Measurements from ENCODE around the gene MOSMO.

The MOSMO gene

GRCh38 chr16:22077700-22078313 lies 69.9 kb downstream of the MOSMO start:
- Histone ChIP-seq H3K27me3 (ENCODE audit: insufficient read depth, poor library complexity, severe bottlenecking) (no peaks in the 10 kb centered on the region), H3K27ac (replicated peaks) (no peak overlapping the region), H3K4me3 (replicated peaks; ENCODE audit: insufficient read depth, low read length) (no peak overlapping the region)
- peak; percentile 4 to 69 for DNase-seq (ENCODE audit: low read depth in 1 of 2, low spot score in 1 of 2)
- TF ChIP-seq CTCF (IDR thresholded peaks at IDR 0.05; ENCODE audit: insufficient read depth, low read length) (peak; percentile 64), POLR2AphosphoS5 (IDR thresholded peaks at IDR 0.05; ENCODE audit: low read depth) (no peak)

GRCh38 chr16:22078656-22079055 lies 70.7 kb downstream of the MOSMO start:
- DNase-seq (ENCODE audit: low read depth in 1 of 2, low spot score in 1 of 2): no peak
- Histone ChIP-seq H3K27ac (replicated peaks) (no peak overlapping the region), H3K4me3 (replicated peaks; ENCODE audit: insufficient read depth, low read length) (no peak overlapping the region), H3K27me3 (ENCODE audit: insufficient read depth, poor library complexity, severe bottlenecking) (no peaks in the 10 kb centered on the region)
- TF ChIP-seq POLR2AphosphoS5 (IDR thresholded peaks at IDR 0.05; ENCODE audit: low read depth): no peak
- TF ChIP-seq GABPA (IDR thresholded peaks at IDR 0.05; ENCODE audit: low read depth): no peak
- no peak for TF ChIP-seq REST (IDR thresholded peaks at IDR 0.05; ENCODE audit: insufficient replicate concordance, low read depth)
- TF ChIP-seq SPI1 (IDR thresholded peaks at IDR 0.05; ENCODE audit: borderline replicate concordance, low read depth): no peak
- no peak for TF ChIP-seq CTCF (IDR thresholded peaks at IDR 0.05; ENCODE audit: insufficient read depth, low read length)

GRCh38 chr16:22081050-22081449 lies 73.1 kb downstream of the MOSMO start:
- H3K4me3 ChIP-seq (replicated peaks; ENCODE audit: insufficient read depth, low read length): no peak overlapping the region
- H3K27ac ChIP-seq (replicated peaks): no peak overlapping the region
- TF ChIP-seq POLR2AphosphoS5 (IDR thresholded peaks at IDR 0.05; ENCODE audit: low read depth) (no peak), SPI1 (IDR thresholded peaks at IDR 0.05; ENCODE audit: borderline replicate concordance, low read depth) (no peak), GABPA (IDR thresholded peaks at IDR 0.05; ENCODE audit: low read depth) (no peak), CTCF (IDR thresholded peaks at IDR 0.05; ENCODE audit: insufficient read depth, low read length) (no peak), REST (IDR thresholded peaks at IDR 0.05; ENCODE audit: insufficient replicate concordance, low read depth) (no peak)
- no peak for DNase-seq (ENCODE audit: low read depth in 1 of 2, low spot score in 1 of 2)
- H3K27me3 ChIP-seq (ENCODE audit: insufficient read depth, poor library complexity, severe bottlenecking): no peaks in the 10 kb centered on the region

- Histone ChIP-seq H3K27ac (replicated peaks) (no peak overlapping the region), H3K4me3 (replicated peaks; ENCODE audit: insufficient read depth, low read length) (no peak overlapping the region), H3K27me3 (ENCODE audit: insufficient read depth, poor library complexity, severe bottlenecking) (no peaks in the 10 kb centered on the region)
- no peak for TF ChIP-seq REST (IDR thresholded peaks at IDR 0.05; ENCODE audit: insufficient replicate concordance, low read depth)
- no peak for TF ChIP-seq SPI1 (IDR thresholded peaks at IDR 0.05; ENCODE audit: borderline replicate concordance, low read depth)
- TF ChIP-seq POLR2AphosphoS5 (IDR thresholded peaks at IDR 0.05; ENCODE audit: low read depth): no peak
- no peak for TF ChIP-seq CTCF (IDR thresholded peaks at IDR 0.05; ENCODE audit: insufficient read depth, low read length)
- no peak for TF ChIP-seq GABPA (IDR thresholded peaks at IDR 0.05; ENCODE audit: low read depth)
- no peak for DNase-seq (ENCODE audit: low read depth in 1 of 2, low spot score in 1 of 2)
These were observed 78.5 kb downstream of the MOSMO start for GRCh38 chr16:22086440-22086839.

Measured in HL-60 (cell line).